B cell (primary cell): ENCODE data around the gene ERBIN.

Source experiments
- EZH2 ChIP-seq: IDR thresholded peaks from 2 replicates; pipeline ENCODE4 v1.6.1; 2012; ENCODE audit warnings: borderline replicate concordance, low read depth, mild to moderate bottlenecking, moderate library complexity, low read length; ENCODE audit not compliant: insufficient read depth, poor library complexity, severe bottlenecking
- TF ChIP-seq, protein P1 (sequence below): fragments of 200-600 bp; IDR thresholded peaks from one replicate; pipeline ENCODE4 v1.8.0; 2022; ENCODE audit warnings: antibody characterized with exemption, mild to moderate bottlenecking

DNA sequence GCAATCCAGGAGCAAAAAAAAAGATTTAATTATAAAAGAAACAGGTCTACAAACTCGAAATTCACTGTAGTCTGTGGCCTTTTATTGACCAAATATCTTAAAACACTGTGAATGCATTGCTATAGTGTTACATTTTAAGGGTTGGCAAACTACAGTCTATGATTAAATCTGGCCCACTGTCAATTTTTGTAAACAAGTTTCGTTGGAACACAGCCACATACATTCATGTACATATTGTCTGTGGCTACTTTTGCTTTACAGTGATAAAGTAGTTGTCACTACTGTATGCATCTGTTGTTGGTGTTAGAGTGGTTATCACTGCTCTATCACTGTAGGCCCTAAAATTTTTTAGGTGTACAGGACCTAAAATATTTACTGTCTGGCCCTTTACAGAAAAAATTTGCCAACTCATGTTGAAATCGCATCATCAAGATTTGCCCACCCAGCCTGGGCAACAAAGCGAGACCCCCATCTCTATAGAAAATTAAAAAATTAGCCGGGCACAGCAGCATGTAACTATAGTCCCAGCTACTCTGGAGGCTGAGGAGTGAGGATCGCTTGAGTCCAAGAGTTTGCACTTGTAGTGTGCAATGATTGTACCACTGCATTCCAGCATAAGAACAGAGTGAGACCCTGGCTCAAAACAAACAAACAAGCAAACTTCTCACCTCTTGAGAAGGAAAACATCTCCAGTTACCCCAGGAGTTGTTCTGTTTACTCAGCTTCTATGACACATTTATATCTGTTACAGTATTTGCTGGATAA, 89.0 kb downstream of the ERBIN start:
- TF ChIP-seq, protein P1, sequence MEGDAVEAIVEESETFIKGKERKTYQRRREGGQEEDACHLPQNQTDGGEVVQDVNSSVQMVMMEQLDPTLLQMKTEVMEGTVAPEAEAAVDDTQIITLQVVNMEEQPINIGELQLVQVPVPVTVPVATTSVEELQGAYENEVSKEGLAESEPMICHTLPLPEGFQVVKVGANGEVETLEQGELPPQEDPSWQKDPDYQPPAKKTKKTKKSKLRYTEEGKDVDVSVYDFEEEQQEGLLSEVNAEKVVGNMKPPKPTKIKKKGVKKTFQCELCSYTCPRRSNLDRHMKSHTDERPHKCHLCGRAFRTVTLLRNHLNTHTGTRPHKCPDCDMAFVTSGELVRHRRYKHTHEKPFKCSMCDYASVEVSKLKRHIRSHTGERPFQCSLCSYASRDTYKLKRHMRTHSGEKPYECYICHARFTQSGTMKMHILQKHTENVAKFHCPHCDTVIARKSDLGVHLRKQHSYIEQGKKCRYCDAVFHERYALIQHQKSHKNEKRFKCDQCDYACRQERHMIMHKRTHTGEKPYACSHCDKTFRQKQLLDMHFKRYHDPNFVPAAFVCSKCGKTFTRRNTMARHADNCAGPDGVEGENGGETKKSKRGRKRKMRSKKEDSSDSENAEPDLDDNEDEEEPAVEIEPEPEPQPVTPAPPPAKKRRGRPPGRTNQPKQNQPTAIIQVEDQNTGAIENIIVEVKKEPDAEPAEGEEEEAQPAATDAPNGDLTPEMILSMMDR: no peak
- TF ChIP-seq EZH2: no peak
